Gastrocnemius medialis (tissue), 4 donors: ENCODE results near the gene ATP9B.

Experiments used
- POLR2A ChIP-seq, 2 donors: fragments of 450-650 bp; IDR thresholded peaks; one replicate each; pipeline ENCODE4 v1.6.1; 2017; ENCODE audit warnings: antibody characterized with exemption in 2 of 2, mild to moderate bottlenecking in 2 of 2, moderate library complexity in 2 of 2
- TF ChIP-seq, protein P1 (sequence below), 5 experiments: fragments of 450-650 bp in 3 of 5; fragments of 200-600 bp in 2 of 5; sonication (generic) in 2 of 5; IDR thresholded peaks in 4 of 5; conservative IDR thresholded peaks in 1 of 5; 1 replicate in 4 of 5; 2 replicates in 1 of 5; pipeline ENCODE4 v1.5.1; 2016 to 2019; ENCODE audit warnings: antibody characterized with exemption in 5 of 5, mild to moderate bottlenecking in 3 of 5, moderate library complexity in 3 of 5

DNA sequence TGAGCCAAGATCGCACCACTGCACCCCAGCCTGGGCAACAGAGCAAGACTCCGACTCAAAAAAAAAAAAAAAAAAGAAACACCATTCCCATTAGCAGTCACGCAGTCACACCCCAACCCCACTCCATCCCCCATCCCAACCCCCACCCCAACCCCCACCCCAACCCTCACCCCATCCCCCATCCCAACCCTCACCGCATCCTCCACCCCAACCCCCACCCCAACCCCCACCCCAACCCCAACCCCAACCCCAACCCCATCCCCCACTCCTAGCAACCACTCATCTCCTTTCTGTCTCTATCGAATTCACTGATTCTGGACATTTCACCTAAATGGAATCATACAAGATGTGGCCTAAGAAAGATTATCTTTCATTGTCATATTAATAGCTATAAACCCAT, 25.9 kb upstream of the ATP9B start:
- TF ChIP-seq, protein P1, sequence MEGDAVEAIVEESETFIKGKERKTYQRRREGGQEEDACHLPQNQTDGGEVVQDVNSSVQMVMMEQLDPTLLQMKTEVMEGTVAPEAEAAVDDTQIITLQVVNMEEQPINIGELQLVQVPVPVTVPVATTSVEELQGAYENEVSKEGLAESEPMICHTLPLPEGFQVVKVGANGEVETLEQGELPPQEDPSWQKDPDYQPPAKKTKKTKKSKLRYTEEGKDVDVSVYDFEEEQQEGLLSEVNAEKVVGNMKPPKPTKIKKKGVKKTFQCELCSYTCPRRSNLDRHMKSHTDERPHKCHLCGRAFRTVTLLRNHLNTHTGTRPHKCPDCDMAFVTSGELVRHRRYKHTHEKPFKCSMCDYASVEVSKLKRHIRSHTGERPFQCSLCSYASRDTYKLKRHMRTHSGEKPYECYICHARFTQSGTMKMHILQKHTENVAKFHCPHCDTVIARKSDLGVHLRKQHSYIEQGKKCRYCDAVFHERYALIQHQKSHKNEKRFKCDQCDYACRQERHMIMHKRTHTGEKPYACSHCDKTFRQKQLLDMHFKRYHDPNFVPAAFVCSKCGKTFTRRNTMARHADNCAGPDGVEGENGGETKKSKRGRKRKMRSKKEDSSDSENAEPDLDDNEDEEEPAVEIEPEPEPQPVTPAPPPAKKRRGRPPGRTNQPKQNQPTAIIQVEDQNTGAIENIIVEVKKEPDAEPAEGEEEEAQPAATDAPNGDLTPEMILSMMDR (IDR thresholded peaks at IDR 0.05 in 4 of 5, conservative IDR thresholded peaks at IDR 0.05 in 1 of 5), result no peak
- no peak for TF ChIP-seq POLR2A (IDR thresholded peaks at IDR 0.05)
